Smooth muscle cell (in vitro differentiated cells): ENCODE data around the gene NMB. TPM values are rescaled to one million over a fixed set of nuclear protein-coding genes. Genes with fewer than 3 reads are reported as not detected.

ENCODE experiments used
- DNase-seq: peaks from one replicate; lab custom pipeline; 2025; ENCODE audit not compliant: unreplicated experiment; lab: John Stamatoyannopoulos, UW
- H2AFZ ChIP-seq: fragments of 200-600 bp; sonication (generic); 2 replicates; pipeline ENCODE4 v1.6.0; 2016; ENCODE audit warnings: antibody characterized with exemption, low read depth, mild to moderate bottlenecking
- H3F3A ChIP-seq: fragments of 200-600 bp; sonication (generic); 2 replicates; pipeline ENCODE4 v1.6.0; 2017; ENCODE audit warnings: antibody characterized with exemption, low read depth
- H3K27ac ChIP-seq: fragments of 200-600 bp; sonication (generic); 2 replicates; pipeline ENCODE4 v1.5.1; 2016; ENCODE audit warnings: low read depth, mild to moderate bottlenecking
- H3K27me3 ChIP-seq: fragments of 200-600 bp; sonication (generic); 2 replicates; pipeline ENCODE4 v1.6.1; 2016; ENCODE audit warnings: low read depth, mild to moderate bottlenecking
- H3K36me3 ChIP-seq: fragments of 200-600 bp; sonication (generic); 2 replicates; pipeline ENCODE4 v1.5.1; 2016; ENCODE audit warnings: low read depth
- H3K4me1 ChIP-seq: fragments of 200-600 bp; sonication (generic); 2 replicates; pipeline ENCODE4 v1.5.1; 2016; ENCODE audit warnings: low read depth
- H3K4me2 ChIP-seq: fragments of 200-600 bp; sonication (generic); 2 replicates; pipeline ENCODE4 v1.6.0; 2016; ENCODE audit warnings: mild to moderate bottlenecking
- H3K4me3 ChIP-seq: fragments of 200-600 bp; sonication (generic); 2 replicates; pipeline ENCODE4 v1.5.1; 2016; ENCODE audit warnings: mild to moderate bottlenecking
- H3K79me2 ChIP-seq: fragments of 200-600 bp; sonication (generic); 2 replicates; pipeline ENCODE4 v1.6.0; 2016; ENCODE audit warnings: low read depth, mild to moderate bottlenecking
- H3K9ac ChIP-seq: fragments of 200-600 bp; sonication (generic); 2 replicates; pipeline ENCODE4 v1.6.0; 2016; ENCODE audit warnings: low read depth
- H3K9me3 ChIP-seq: fragments of 200-600 bp; sonication (generic); replicated peaks from 2 replicates; pipeline ENCODE4 v1.5.1; 2016; ENCODE audit warnings: low read depth
- H4K20me1 ChIP-seq: fragments of 200-600 bp; sonication (generic); 2 replicates; pipeline ENCODE4 v1.6.0; 2016; ENCODE audit warnings: low read depth
- WGBS: methylation state at CpG from one replicate; pipeline ENCODE4 v1.1.7; 2016; ENCODE audit warnings: low lambda C conversion rate; 5-methylcytosine and 5-hydroxymethylcytosine counted together
- polyA plus RNA-seq: library from polyadenylated mRNA; unstranded; fragments of >200 nt; fragmentation: Nextera tagmentation; extraction: Ambion mirVana; gene quantifications from 2 replicates; pipeline ENCODE4 v1.2.1, GENCODE V29; 2016
- total RNA-seq: library from RNA; depleted of rRNA; stranded (reverse); fragments of >200 nt; gene quantifications from 2 replicates; pipeline ENCODE4 v1.2.3, GENCODE V29; 2014
- TF ChIP-seq, protein P1 (sequence below): fragments of 200-600 bp; sonication (generic); IDR thresholded peaks from 2 replicates; pipeline ENCODE4 v1.5.1; 2017; ENCODE audit warnings: borderline replicate concordance, mild to moderate bottlenecking, antibody characterized with exemption; ENCODE audit not compliant: insufficient read depth, poor library complexity, severe bottlenecking

NMB gene
- total and polyA plus RNA-seq, 2 experiments from 2014 or later = 2.1 to 6.5 TPM

DNA sequence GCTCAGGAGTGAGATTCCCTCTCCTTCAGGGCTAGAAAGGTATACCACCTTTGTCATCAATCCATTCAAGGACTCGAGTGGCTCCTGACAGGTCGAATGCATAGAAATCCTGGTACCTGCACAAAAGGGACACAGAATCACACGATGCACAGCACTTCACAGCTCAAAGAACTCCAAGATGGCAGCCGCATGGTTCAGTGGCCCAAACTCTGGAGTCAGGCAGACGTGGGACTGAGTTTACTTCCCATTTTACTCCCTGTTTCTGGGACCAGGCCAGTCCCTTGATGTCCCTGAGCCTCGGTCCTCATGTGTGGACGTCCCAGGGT, 4.5 kb downstream of the NMB start:
- Histone ChIP-seq H3K4me3 (peak overlapping the region; percentile 67), H3F3A (no peaks in the 10 kb centered on the region), H3K9me3 (no peaks in the 10 kb centered on the region), H3K4me2 (peak overlapping the region; percentile 87), H3K36me3 (peaks cover 6% of the 10 kb centered on the region), H3K4me1 (peaks cover 12% of the 10 kb centered on the region), H2AFZ (peak overlapping the region; percentile 60), H4K20me1 (no peaks in the 10 kb centered on the region), H3K79me2 (peaks cover 18% of the 10 kb centered on the region), H3K27me3 (no peaks in the 10 kb centered on the region), H3K9ac (peak overlapping the region; percentile 91), H3K27ac (peak overlapping the region; percentile 88)
- TF ChIP-seq, protein P1, sequence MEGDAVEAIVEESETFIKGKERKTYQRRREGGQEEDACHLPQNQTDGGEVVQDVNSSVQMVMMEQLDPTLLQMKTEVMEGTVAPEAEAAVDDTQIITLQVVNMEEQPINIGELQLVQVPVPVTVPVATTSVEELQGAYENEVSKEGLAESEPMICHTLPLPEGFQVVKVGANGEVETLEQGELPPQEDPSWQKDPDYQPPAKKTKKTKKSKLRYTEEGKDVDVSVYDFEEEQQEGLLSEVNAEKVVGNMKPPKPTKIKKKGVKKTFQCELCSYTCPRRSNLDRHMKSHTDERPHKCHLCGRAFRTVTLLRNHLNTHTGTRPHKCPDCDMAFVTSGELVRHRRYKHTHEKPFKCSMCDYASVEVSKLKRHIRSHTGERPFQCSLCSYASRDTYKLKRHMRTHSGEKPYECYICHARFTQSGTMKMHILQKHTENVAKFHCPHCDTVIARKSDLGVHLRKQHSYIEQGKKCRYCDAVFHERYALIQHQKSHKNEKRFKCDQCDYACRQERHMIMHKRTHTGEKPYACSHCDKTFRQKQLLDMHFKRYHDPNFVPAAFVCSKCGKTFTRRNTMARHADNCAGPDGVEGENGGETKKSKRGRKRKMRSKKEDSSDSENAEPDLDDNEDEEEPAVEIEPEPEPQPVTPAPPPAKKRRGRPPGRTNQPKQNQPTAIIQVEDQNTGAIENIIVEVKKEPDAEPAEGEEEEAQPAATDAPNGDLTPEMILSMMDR = no peak
- 32% methylated on average over 7 of the region's 7 CpGs for WGBS
- no peak for DNase-seq

DNA sequence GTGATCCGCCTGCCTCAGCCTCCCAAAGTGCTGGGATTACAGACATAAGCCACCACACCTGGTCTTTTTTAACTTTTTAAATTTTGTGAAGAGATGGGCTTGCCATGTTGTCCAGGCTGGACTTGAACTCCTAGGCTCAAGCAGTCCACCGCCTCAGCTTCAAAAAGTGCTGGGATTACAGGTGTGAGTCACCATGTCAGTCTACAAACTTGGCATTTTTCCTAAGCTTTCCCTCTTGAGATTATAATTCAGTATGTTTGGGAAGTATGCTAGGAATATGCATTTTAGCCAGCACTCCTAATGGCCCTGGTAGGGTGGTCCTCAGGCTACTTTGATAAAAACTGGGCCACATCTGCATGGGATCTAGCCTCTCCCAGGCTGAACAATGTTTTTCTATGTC, 8.3 kb downstream of the NMB start:
- H3K27me3 ChIP-seq = no peaks in the 10 kb centered on the region
- H3K79me2 ChIP-seq = peaks cover 18% of the 10 kb centered on the region
- H3K4me1 ChIP-seq = peaks cover 12% of the 10 kb centered on the region
- DNase-seq = no peak
- no peak overlapping the region for H3K27ac ChIP-seq
- TF ChIP-seq, protein P1 = no peak
- H3K9ac ChIP-seq = no peak overlapping the region
- no peak overlapping the region for H3K4me2 ChIP-seq
- no peaks in the 10 kb centered on the region for H3F3A ChIP-seq
- peaks cover 7% of the 10 kb centered on the region for H3K36me3 ChIP-seq
- no peak overlapping the region for H2AFZ ChIP-seq
- no peak overlapping the region for H3K4me3 ChIP-seq
- H3K9me3 ChIP-seq = no peaks in the 10 kb centered on the region
- H4K20me1 ChIP-seq = peaks cover 5% of the 10 kb centered on the region
- WGBS = 73% methylated on average over 2 of the region's 2 CpGs

DNA sequence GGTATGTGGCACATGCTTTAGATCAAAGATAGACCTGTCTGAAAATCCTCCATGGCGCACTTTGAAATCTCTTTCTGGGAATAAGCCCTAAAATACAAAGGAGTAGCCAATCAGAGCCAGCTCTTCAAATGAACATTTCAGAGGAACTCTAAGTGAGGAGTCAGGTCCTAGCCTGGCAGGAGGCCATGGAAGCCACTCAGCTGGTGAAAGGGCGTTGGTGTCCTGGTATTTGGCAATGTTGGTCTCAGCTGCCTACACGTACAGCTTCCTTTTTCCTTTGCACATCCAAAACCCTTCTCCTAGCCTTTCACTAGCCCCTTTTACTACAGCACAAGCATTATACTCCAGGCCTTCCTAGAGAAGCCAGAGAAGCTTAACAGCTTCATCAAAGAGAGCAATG, 9.5 kb downstream of the NMB start:
- no peak overlapping the region for H2AFZ ChIP-seq
- TF ChIP-seq, protein P1 = no peak
- no peak for DNase-seq
- H3K4me3 ChIP-seq = no peak overlapping the region
- peaks cover 16% of the 10 kb centered on the region for H3K79me2 ChIP-seq
- peaks cover 6% of the 10 kb centered on the region for H3F3A ChIP-seq
- H3K4me2 ChIP-seq = no peak overlapping the region
- no peaks in the 10 kb centered on the region for H3K9me3 ChIP-seq
- peaks cover 10% of the 10 kb centered on the region for H3K4me1 ChIP-seq
- 96% methylated on average over 3 of the region's 3 CpGs for WGBS
- H3K27me3 ChIP-seq = no peaks in the 10 kb centered on the region
- peaks cover 7% of the 10 kb centered on the region for H3K36me3 ChIP-seq
- H4K20me1 ChIP-seq = peaks cover 5% of the 10 kb centered on the region
- no peak overlapping the region for H3K9ac ChIP-seq
- no peak overlapping the region for H3K27ac ChIP-seq

DNA sequence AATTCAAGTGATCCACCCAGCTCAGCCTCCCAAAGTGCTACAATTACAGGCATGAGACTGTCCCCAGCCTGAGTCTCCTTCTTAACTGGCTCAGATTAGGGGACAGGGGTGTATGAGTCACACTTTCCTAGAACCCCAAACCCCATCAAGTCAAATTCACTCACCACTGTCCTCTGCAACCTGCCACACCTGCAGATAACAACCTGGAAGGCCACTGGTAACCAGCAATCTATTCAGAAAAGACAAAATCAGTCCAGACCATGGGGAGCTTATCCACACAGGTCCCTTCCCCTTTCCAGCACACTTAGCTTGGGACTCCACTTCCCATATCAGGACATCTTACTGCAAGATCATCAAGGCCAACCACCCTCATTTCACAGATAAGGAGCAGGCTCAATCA, 10.3 kb downstream of the NMB start:
- Histone ChIP-seq H2AFZ (no peak overlapping the region), H3K9ac (no peak overlapping the region), H3K36me3 (peaks cover 7% of the 10 kb centered on the region), H3K4me3 (no peak overlapping the region), H3K9me3 (no peaks in the 10 kb centered on the region), H4K20me1 (peaks cover 5% of the 10 kb centered on the region), H3K27ac (no peak overlapping the region), H3K27me3 (no peaks in the 10 kb centered on the region), H3K79me2 (peaks cover 8% of the 10 kb centered on the region), H3K4me2 (no peak overlapping the region), H3K4me1 (peaks cover 4% of the 10 kb centered on the region), H3F3A (peaks cover 6% of the 10 kb centered on the region)
- TF ChIP-seq, protein P1 = no peak
- DNase-seq = no peak
